ENCODE data around the gene STXBP5L.

Gene STXBP5L

DNA sequence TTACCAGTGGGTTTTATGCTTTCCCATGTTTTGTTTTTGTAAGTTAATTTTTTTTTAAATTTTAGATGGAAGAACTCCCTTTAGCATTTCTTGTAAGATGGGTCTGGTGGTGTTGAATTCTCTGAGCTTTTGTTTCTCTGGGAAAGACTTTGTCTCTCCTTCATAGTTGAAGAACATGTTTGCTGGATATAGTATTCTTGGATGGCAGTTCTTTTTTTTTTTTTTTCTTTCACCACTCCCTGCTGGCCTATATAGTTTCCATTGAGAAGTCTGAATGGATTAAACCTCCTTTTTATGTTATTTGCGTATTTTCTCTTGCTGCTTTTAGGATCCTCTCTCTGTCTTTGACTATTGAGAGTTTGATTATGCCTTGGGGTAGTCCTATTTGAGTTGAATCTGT lies 18.1 kb downstream of the STXBP5L start:
- H3K4me2 ChIP-seq (ENCODE audit: low read length), result no peak overlapping the region
- H3K9me3 ChIP-seq (ENCODE audit: low read length), result no peaks in the 10 kb centered on the region
- H3K9ac ChIP-seq (ENCODE audit: low read length), result no peak overlapping the region
- H3K9me2 ChIP-seq (ENCODE audit: low read depth, low read length), result no peaks in the 10 kb centered on the region; the same call in 1 of the 2 replicates
- H4K20me1 ChIP-seq (ENCODE audit: insufficient read depth, low read length), result no peaks in the 10 kb centered on the region
- H3F3A ChIP-seq (ENCODE audit: insufficient read depth, low read length), result no peaks in the 10 kb centered on the region
- no peak overlapping the region for H3K4me3 ChIP-seq (ENCODE audit: low read depth, low read length, poor library complexity, severe bottlenecking)
- no peaks in the 10 kb centered on the region for H3K27me3 ChIP-seq (ENCODE audit: insufficient read depth, low read length)
- no peaks in the 10 kb centered on the region for H3K4me1 ChIP-seq (ENCODE audit: insufficient read depth, low read length, severe bottlenecking)
- no peak overlapping the region for H3K27ac ChIP-seq (ENCODE audit: low read depth, low read length, poor library complexity, severe bottlenecking)
- TF ChIP-seq EZH2 (IDR thresholded peaks at IDR 0.05; ENCODE audit: borderline replicate concordance, low read length), result no peak
- TF ChIP-seq, protein P1, sequence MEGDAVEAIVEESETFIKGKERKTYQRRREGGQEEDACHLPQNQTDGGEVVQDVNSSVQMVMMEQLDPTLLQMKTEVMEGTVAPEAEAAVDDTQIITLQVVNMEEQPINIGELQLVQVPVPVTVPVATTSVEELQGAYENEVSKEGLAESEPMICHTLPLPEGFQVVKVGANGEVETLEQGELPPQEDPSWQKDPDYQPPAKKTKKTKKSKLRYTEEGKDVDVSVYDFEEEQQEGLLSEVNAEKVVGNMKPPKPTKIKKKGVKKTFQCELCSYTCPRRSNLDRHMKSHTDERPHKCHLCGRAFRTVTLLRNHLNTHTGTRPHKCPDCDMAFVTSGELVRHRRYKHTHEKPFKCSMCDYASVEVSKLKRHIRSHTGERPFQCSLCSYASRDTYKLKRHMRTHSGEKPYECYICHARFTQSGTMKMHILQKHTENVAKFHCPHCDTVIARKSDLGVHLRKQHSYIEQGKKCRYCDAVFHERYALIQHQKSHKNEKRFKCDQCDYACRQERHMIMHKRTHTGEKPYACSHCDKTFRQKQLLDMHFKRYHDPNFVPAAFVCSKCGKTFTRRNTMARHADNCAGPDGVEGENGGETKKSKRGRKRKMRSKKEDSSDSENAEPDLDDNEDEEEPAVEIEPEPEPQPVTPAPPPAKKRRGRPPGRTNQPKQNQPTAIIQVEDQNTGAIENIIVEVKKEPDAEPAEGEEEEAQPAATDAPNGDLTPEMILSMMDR (IDR thresholded peaks at IDR 0.05; ENCODE audit: low read length), result no peak
- no peaks in the 10 kb centered on the region for H3K36me3 ChIP-seq (ENCODE audit: insufficient read depth, low read length)
- no peak overlapping the region for H2AFZ ChIP-seq (ENCODE audit: low read length)
- H3K79me2 ChIP-seq (ENCODE audit: insufficient read depth, low read length), result no peaks in the 10 kb centered on the region

DNA sequence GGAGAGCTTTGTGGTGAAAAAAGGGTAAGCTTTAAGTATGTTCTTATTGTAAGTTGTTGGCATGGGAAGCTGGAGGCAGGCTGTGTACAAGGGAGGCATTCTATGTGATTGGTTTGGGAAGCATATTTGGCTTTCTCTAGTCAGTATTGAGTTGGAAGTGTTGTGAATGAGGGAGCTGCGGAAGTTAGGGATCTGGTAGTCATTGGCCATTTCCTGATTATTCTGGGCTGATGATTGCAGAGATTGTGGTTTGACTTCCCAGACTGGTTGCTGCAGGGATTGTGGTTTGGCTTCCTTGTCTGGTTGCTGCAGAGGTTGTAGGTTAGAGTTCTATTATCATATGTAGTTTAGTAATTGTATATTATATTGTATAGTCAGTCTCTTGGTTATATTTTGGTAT lies 21.0 kb downstream of the STXBP5L start:
- TF ChIP-seq, protein P1 (IDR thresholded peaks at IDR 0.05; ENCODE audit: low read length), result no peak
- no peak for TF ChIP-seq EZH2 (IDR thresholded peaks at IDR 0.05; ENCODE audit: borderline replicate concordance, low read length)
- Histone ChIP-seq H3K4me1 (ENCODE audit: insufficient read depth, low read length, severe bottlenecking) (no peaks in the 10 kb centered on the region), H3K4me3 (ENCODE audit: low read depth, low read length, poor library complexity, severe bottlenecking) (no peak overlapping the region), H3K79me2 (ENCODE audit: insufficient read depth, low read length) (no peaks in the 10 kb centered on the region), H3K27me3 (ENCODE audit: insufficient read depth, low read length) (no peaks in the 10 kb centered on the region), H2AFZ (ENCODE audit: low read length) (no peak overlapping the region), H3K9me2 (ENCODE audit: low read depth, low read length) (no peaks in the 10 kb centered on the region; the same call in 1 of the 2 replicates), H3F3A (ENCODE audit: insufficient read depth, low read length) (no peaks in the 10 kb centered on the region), H3K36me3 (ENCODE audit: insufficient read depth, low read length) (no peaks in the 10 kb centered on the region), H3K9me3 (ENCODE audit: low read length) (no peaks in the 10 kb centered on the region), H3K27ac (ENCODE audit: low read depth, low read length, poor library complexity, severe bottlenecking) (no peak overlapping the region), H4K20me1 (ENCODE audit: insufficient read depth, low read length) (no peaks in the 10 kb centered on the region), H3K4me2 (ENCODE audit: low read length) (no peak overlapping the region), H3K9ac (ENCODE audit: low read length) (no peak overlapping the region)

DNA sequence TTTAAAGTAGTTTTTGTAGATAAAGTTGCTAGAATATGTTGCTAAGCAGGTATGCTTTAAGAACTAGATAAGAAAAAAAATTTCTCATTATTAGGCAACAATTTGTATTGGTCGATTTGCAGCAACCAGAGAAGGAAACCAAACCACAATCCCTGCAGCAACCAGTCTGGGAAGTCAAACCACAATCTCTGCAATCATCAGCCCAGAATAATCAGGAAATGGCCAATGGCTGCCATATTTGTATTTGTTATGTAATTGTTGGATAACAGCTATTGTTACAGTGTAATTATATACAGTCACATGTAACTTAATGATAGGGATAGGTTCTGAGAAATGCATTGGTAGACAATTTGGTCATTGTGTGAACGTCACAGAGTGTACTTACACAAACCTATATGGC lies 23.6 kb downstream of the STXBP5L start:
- no peaks in the 10 kb centered on the region for H3K9me3 ChIP-seq (ENCODE audit: low read length)
- H3F3A ChIP-seq (ENCODE audit: insufficient read depth, low read length), result no peaks in the 10 kb centered on the region
- H4K20me1 ChIP-seq (ENCODE audit: insufficient read depth, low read length), result no peaks in the 10 kb centered on the region
- H3K27me3 ChIP-seq (ENCODE audit: insufficient read depth, low read length), result no peaks in the 10 kb centered on the region
- no peak overlapping the region for H3K4me2 ChIP-seq (ENCODE audit: low read length)
- no peak overlapping the region for H3K27ac ChIP-seq (ENCODE audit: low read depth, low read length, poor library complexity, severe bottlenecking)
- no peaks in the 10 kb centered on the region for H3K4me1 ChIP-seq (ENCODE audit: insufficient read depth, low read length, severe bottlenecking)
- H2AFZ ChIP-seq (ENCODE audit: low read length), result no peak overlapping the region
- no peaks in the 10 kb centered on the region for H3K79me2 ChIP-seq (ENCODE audit: insufficient read depth, low read length)
- H3K36me3 ChIP-seq (ENCODE audit: insufficient read depth, low read length), result no peaks in the 10 kb centered on the region
- TF ChIP-seq EZH2 (IDR thresholded peaks at IDR 0.05; ENCODE audit: borderline replicate concordance, low read length), result no peak
- TF ChIP-seq, protein P1 (IDR thresholded peaks at IDR 0.05; ENCODE audit: low read length), result no peak
- no peak overlapping the region for H3K9ac ChIP-seq (ENCODE audit: low read length)
- no peak overlapping the region for H3K4me3 ChIP-seq (ENCODE audit: low read depth, low read length, poor library complexity, severe bottlenecking)
- no peaks in the 10 kb centered on the region; the same call in 1 of the 2 replicates for H3K9me2 ChIP-seq (ENCODE audit: low read depth, low read length)
